Measurements from ENCODE around the gene STK11.

STK11 gene

GRCh38 chr19:1210227-1210538 is 4.6 kb downstream of the STK11 start:
- no peak for DNase-seq

GRCh38 chr19:1211494-1212234 is 6.1 kb downstream of the STK11 start:
- peak; percentile 47 for DNase-seq

- DNase-seq: peak; percentile 79
Observed at GRCh38 chr19:1213391-1214286, 8.1 kb downstream of the STK11 start.

- no peak for DNase-seq
Observed at GRCh38 chr19:1214299-1214861, 8.8 kb downstream of the STK11 start.

GRCh38 chr19:1214862-1215731 is 9.5 kb downstream of the STK11 start:
- DNase-seq: peak; percentile 75

GRCh38 chr19:1216756-1217155 is 11.2 kb downstream of the STK11 start:
- no peak for DNase-seq

- no peak for DNase-seq
Observed at GRCh38 chr19:1217366-1217765, 11.8 kb downstream of the STK11 start.

GRCh38 chr19:1218751-1219567 is 13.4 kb downstream of the STK11 start:
- no peak for DNase-seq

- DNase-seq: no peak
Observed at GRCh38 chr19:1219786-1220476, 14.4 kb downstream of the STK11 start.

GRCh38 chr19:1220477-1220930 is 14.9 kb downstream of the STK11 start:
- DNase-seq: no peak

- peak; percentile 75 for DNase-seq
Observed at GRCh38 chr19:1220976-1221903, 15.7 kb downstream of the STK11 start.

GRCh38 chr19:1221904-1222255 is 16.3 kb downstream of the STK11 start:
- DNase-seq: no peak

- no peak for DNase-seq
Observed at GRCh38 chr19:1222394-1222793, 16.8 kb downstream of the STK11 start.

- DNase-seq: no peak
Observed at GRCh38 chr19:1223018-1223855, 17.7 kb downstream of the STK11 start.

- DNase-seq: no peak
Observed at GRCh38 chr19:1224047-1224825, 18.7 kb downstream of the STK11 start.

GRCh38 chr19:1224847-1225246 is 19.3 kb downstream of the STK11 start:
- DNase-seq: no peak

- DNase-seq: no peak
Observed at GRCh38 chr19:1225440-1226226, 20.1 kb downstream of the STK11 start.

GRCh38 chr19:1226227-1226518 is 20.6 kb downstream of the STK11 start:
- no peak for DNase-seq
